ENCODE measurements around the gene PDS5B. TPM values are rescaled to one million over a fixed set of nuclear protein-coding genes. Genes with fewer than 3 reads are reported as not detected.

Gene PDS5B
- total and polyA plus RNA-seq, 10 of the 15 experiments (the other 5 are each of a cell fraction or from before 2014, with no cell fraction given) = 15.4 to 55.3 (median 30.7) TPM

GRCh38 chr13:32609428-32609827 lies 23.2 kb downstream of the PDS5B start:
- ChIA-PET SMC1A (ENCODE audit: uncharacterized antibody, unreplicated experiment) (interaction anchor here (1.0 to 1.9 kb wide), 2 partner anchors 11 to 111 kb away, joined by 3 to 6 read pairs; no protein-coding TSS in a partner anchor), RAD21 (ENCODE audit: unreplicated experiment) (no interaction called here), CTCF (no interaction called here), POLR2A (interaction anchor here (0.9 to 1.3 kb wide), 2 partner anchors 9 to 15 kb away, joined by 3 to 4 read pairs; no protein-coding TSS in a partner anchor)
- no peaks in the 10 kb centered on the region for H3K4me1 ChIP-seq (ENCODE audit: control insufficient read depth, insufficient read depth, low read length)
- intact Hi-C loops (cut with micrococcal nuclease; ENCODE audit: unreplicated experiment) (no loop called here), in situ Hi-C loops (cut with MboI) (no loop called here)
- H3K27ac ChIP-seq (ENCODE audit: control insufficient read depth, insufficient read depth) = no peak overlapping the region
- no peaks in the 10 kb centered on the region for H3K36me3 ChIP-seq (ENCODE audit: control insufficient read depth in 2 of 2, insufficient read depth in 2 of 2, low read length in 1 of 2)
- TF ChIP-seq, protein P1, sequence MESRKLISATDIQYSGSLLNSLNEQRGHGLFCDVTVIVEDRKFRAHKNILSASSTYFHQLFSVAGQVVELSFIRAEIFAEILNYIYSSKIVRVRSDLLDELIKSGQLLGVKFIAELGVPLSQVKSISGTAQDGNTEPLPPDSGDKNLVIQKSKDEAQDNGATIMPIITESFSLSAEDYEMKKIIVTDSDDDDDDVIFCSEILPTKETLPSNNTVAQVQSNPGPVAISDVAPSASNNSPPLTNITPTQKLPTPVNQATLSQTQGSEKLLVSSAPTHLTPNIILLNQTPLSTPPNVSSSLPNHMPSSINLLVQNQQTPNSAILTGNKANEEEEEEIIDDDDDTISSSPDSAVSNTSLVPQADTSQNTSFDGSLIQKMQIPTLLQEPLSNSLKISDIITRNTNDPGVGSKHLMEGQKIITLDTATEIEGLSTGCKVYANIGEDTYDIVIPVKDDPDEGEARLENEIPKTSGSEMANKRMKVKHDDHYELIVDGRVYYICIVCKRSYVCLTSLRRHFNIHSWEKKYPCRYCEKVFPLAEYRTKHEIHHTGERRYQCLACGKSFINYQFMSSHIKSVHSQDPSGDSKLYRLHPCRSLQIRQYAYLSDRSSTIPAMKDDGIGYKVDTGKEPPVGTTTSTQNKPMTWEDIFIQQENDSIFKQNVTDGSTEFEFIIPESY (IDR thresholded peaks at IDR 0.05) = no peak
- TF ChIP-seq SUPT20H (IDR thresholded peaks at IDR 0.05; ENCODE audit: borderline replicate concordance, control insufficient read depth, low read depth, low read length) (no peak), LARP7 (IDR thresholded peaks at IDR 0.05) (no peak), HDAC6 (IDR thresholded peaks at IDR 0.05; ENCODE audit: unreplicated experiment) (no peak), CHD2 (IDR thresholded peaks at IDR 0.05; ENCODE audit: borderline replicate concordance, low read depth, low read length) (no peak), YY1 (IDR thresholded peaks at IDR 0.05; ENCODE audit: low read depth, low read length) (no peak), GATAD2B (conservative IDR thresholded peaks at IDR 0.05; ENCODE audit: low read depth) (no peak), CEBPZ (IDR thresholded peaks at IDR 0.05; ENCODE audit: low read depth, low read length) (no peak), ZSCAN29 (IDR thresholded peaks at IDR 0.05) (no peak), BMI1 (IDR thresholded peaks at IDR 0.05; ENCODE audit: borderline replicate concordance) (no peak)
- TF ChIP-seq, protein P2, sequence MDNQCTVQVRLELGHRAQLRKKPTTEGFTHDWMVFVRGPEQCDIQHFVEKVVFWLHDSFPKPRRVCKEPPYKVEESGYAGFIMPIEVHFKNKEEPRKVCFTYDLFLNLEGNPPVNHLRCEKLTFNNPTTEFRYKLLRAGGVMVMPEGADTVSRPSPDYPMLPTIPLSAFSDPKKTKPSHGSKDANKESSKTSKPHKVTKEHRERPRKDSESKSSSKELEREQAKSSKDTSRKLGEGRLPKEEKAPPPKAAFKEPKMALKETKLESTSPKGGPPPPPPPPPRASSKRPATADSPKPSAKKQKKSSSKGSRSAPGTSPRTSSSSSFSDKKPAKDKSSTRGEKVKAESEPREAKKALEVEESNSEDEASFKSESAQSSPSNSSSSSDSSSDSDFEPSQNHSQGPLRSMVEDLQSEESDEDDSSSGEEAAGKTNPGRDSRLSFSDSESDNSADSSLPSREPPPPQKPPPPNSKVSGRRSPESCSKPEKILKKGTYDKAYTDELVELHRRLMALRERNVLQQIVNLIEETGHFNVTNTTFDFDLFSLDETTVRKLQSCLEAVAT (IDR thresholded peaks at IDR 0.05) = no peak
- TF ChIP-seq, protein P3, sequence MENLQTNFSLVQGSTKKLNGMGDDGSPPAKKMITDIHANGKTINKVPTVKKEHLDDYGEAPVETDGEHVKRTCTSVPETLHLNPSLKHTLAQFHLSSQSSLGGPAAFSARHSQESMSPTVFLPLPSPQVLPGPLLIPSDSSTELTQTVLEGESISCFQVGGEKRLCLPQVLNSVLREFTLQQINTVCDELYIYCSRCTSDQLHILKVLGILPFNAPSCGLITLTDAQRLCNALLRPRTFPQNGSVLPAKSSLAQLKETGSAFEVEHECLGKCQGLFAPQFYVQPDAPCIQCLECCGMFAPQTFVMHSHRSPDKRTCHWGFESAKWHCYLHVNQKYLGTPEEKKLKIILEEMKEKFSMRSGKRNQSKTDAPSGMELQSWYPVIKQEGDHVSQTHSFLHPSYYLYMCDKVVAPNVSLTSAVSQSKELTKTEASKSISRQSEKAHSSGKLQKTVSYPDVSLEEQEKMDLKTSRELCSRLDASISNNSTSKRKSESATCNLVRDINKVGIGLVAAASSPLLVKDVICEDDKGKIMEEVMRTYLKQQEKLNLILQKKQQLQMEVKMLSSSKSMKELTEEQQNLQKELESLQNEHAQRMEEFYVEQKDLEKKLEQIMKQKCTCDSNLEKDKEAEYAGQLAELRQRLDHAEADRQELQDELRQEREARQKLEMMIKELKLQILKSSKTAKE (IDR thresholded peaks at IDR 0.05; ENCODE audit: low read depth, poor library complexity, severe bottlenecking) = no peak
- no peak overlapping the region for H3K4me2 ChIP-seq (ENCODE audit: control insufficient read depth, insufficient read depth)
- ATAC-seq = no peak
- H3K9me3 ChIP-seq (replicated peaks; ENCODE audit: control insufficient read depth, insufficient read depth, low read length) = peaks cover 7% of the 10 kb centered on the region
- WGBS (ENCODE audit: insufficient coverage, insufficient replicate concordance, low lambda C conversion rate, missing lambda C conversion rate) = 80% methylated on average over 1 of the region's 1 CpG
- no peak overlapping the region for H2AFZ ChIP-seq (ENCODE audit: control insufficient read depth, low read depth, low read length)
- BruUV-seq (replicated peaks) = no TSS peak
- no peak for DNase-seq (ENCODE audit: low read depth, low spot score)
- peaks cover 59% of the 10 kb centered on the region for H3K79me2 ChIP-seq (ENCODE audit: control insufficient read depth, insufficient read depth, low read length)
- no peak for FAIRE-seq
- no peak overlapping the region for H3K4me3 ChIP-seq
- H4K20me1 ChIP-seq (ENCODE audit: control insufficient read depth, insufficient read depth) = no peaks in the 10 kb centered on the region
- no peaks in the 10 kb centered on the region for H3K27me3 ChIP-seq (replicated peaks in 1 of 2; ENCODE audit: control insufficient read depth in 2 of 2, insufficient read depth in 2 of 2, low read length in 1 of 2)
- H3K9ac ChIP-seq (ENCODE audit: control insufficient read depth, insufficient read depth, low read length) = no peak overlapping the region

Data from GM12878 (cell line).